GM19238 (cell line): Measurements from ENCODE around the gene KLHL40.
"Not testable (repeated sequence)": the region's sequence is repeated elsewhere in the genome, so short reads cannot be mapped to it uniquely, and the experiment has no call there.

Source experiments
- DNase-seq: peaks from one replicate; pipeline ENCODE4 v3.0.0; 2011; ENCODE audit warnings: low spot score; ENCODE audit not compliant: insufficient read length

Gene KLHL40

DNA sequence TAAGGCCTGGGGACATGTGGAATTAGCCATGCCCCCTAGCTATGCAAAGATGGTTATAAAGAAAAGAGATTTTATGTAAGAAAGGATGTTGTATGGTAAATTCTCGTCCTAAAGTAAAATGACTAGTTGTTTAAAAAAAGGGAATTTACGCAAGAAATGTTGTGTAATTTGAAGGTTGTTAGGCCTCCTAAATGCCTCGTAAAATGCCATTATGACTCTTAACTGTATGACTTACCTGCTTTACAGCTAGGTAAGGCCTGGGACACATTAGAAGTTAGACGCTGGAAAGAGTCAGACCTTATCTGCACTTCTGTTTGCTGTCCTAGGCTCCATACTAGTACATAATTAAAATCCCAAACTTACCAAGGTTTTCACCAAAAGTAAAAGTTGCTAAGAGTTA lies 34.8 kb downstream of the KLHL40 start:
- DNase-seq: no peak

DNA sequence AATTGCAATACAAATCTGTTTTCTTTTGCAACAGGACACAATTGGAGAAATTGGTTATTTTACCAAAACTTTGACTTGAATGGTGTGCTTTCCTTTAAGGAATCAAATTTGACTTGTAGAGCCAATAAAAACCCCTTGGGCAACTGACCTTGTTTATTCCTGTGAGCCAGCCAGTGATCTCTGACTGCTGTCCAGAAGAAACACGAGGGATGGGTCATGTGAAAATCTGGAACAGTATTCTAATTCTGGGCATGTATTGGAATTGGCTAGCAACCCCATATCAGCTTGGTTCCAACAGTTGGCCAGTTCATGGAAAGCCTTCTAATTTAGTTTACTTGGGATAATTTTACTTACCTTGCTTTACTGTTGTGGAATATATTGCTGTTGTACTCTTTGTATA lies 36.4 kb downstream of the KLHL40 start:
- no peak for DNase-seq

DNA sequence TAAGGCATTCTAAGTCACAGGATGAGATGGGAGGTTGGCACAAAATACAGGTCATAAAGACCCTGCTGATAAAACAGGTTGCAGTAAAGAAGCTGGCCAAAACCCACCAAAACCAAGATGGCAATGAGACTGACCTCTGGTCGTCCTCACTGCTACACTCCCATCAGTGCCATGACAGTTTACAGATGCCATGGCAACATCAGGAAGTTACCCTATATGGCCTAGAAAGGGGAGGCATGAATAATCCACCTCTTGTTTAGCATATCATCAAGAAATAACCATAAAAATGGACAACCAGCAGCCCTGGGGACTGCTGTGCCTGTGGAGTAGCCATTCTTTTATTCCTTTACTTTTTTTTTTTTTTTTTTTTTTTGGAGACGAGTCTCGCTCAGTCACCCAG lies 37.1 kb downstream of the KLHL40 start:
- DNase-seq: not testable (repeated sequence)

DNA sequence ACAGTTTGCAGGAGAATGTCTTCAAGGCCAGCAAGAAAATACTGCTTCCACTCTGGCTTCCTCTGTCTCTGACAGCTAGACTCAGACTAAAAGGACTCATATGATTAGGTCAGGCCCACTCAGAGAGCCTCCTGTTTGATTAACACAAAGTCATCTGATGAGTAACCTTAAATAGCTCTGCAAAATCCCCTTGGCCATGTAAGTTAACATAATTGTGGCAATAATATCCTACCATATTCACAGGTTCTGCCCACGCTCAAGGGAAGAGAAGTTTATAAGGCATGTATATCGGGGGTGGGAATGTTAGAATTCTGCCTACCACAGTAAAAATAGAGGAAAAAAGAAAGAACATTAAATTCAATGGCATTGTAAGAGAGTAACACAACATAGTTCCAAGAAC lies 37.9 kb downstream of the KLHL40 start:
- DNase-seq: no peak

DNA sequence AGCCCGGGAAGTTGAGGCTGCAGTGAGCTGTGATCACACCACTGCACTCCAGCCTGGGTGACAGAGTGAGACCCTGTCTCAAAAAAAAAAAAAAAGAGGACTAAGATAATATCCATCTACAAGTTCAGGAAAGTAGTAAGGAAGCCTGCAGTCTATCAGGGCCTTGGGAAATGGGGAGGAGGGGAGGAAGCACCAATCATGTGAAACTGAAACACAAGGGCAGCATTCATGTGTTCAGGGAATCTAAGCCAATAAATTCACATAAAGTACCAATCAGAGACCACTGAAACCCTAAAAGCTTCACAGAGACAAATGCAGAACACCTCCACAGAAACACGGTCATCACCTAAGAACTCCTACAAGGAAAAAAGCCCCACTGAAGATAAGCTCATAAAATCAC lies 40.1 kb downstream of the KLHL40 start:
- DNase-seq: no peak

DNA sequence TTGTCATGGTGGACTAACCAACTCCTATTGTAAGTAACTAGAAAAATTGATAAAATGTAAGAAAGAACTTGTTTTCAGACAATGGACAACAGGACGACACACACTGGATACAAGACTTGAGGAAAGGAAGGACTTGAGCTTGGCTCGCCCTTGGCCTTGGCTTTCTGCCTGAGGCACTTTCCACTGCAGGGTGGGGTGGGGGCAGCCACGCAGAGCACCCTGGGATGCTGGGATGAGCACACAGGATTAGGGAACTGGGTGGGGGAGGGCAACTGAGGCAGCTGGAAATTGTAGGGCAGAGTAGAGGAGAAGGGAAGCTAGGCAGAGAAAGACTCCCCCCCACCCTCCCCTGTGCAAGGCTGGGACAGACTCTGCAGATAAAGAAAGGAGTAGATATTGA lies 42.7 kb downstream of the KLHL40 start:
- no peak for DNase-seq

DNA sequence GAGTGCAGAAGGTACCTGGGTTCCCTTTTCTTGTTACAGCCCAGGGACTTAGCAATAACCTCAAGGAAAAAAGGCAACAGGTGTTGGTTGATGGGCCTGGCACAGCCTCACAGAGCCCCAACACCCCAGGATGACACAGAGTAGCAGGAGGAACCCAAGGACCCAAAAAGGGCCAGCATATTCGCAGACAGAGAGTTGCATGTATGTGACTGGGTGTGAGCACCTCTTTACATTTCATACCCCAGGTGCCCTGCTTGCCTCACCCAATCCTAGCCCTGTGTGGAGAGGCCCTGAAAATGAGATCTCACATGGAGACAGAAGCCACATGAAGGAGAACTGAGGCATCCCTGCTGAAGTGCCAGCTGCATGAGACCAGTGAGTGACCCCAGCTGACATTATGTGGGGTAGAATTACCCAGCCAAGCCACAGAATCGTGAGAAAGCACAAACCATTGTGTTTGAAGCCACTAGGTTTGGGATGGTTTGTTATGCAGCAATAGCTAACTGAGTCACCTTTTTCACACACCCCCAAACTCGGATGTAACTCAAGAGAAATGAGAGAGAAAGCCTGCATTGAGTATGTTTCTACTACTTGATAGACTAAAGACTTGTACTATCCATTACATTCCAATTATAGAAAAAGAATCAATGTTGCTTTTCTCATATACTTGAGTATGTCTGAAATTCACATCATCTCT lies 43.5 kb downstream of the KLHL40 start:
- DNase-seq: no peak

DNA sequence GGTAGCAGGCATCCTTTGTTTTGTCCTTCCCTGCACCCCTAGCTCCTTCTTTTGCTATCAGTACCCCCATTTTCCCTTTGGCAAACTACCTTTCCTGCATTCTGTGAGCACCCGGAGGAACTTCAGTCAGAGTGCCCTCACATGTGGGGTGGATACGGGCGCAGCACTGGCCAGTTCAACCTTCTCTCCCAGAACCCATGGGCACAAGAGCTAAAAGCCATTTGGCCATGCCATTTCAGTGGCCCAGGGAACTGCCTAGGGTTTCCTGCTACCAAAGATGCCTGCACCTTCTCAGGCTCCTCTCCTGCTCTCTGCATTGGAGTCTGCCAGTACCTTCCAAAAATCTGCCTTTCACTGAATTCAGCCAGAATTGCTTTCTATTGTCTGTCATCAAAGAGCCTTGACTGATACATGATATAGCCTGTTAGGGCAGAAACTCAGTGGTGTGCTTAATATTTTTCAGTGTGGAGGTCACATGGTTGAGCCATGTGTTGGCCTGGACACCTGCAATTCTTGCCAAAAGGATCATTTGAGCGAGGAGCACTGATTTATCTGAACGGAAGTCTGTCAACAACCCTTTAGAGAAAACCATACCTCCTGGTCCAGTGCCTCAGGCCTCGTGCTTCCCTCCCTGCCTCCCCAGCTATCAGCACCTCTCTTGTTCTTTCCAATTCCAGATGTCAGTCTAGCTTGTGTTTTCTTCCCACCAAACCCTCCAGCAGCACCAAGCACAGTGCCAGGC lies 44.2 kb downstream of the KLHL40 start:
- no peak for DNase-seq

DNA sequence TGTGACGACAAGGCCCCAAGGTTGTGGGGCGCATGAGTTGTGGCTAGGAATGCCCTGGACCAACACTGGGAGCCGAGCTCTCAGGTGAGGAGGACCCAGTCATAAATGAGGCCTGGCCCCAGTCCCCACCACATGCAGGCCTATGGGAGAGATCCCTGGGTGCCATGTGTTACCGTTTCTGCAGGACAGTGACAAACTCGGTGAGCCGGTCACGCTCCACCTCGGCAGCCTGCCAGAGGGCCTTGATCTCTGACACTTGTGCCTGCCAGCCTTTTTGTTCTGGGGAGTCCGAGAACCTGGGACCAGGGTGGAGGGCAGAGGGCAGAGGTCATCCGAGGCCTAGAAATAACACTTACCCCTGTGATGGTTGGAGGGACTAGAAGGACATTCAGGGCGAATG lies 45.0 kb downstream of the KLHL40 start:
- no peak for DNase-seq

DNA sequence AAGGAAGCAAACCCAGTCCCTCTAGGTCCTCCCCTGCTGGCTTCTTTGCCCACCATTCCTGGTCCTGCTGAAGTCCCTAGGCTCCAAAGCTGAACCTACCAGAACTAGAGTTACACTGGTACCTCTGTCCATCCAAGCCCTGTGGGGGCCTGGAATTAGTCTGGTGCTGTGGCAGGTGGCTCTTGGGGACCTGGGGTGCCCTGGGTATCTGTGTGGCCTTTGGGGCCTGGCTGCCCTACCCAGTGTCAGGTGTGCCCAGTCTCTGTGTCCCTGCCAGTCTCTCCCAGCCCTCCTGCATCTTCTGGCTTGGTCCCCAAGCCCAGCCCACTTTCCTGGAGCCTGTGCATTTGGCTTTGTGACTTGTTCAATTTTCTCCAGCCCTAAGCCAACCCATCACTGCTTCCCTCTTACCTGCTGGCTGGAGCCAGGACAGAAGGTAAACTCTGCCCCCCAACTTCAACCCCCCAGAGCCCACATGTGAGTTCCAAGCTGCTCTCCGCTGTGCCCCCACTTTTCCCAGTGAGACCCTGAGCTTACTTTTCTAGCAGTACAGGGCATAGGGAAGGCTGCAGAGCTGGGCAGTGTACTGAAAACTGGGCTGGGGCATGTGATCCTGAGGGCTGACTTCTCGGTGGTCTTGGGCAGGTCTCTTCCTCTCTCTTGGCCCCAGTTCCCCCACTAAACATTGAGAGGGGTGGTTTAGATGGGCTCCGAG lies 45.5 kb downstream of the KLHL40 start:
- no peak for DNase-seq

DNA sequence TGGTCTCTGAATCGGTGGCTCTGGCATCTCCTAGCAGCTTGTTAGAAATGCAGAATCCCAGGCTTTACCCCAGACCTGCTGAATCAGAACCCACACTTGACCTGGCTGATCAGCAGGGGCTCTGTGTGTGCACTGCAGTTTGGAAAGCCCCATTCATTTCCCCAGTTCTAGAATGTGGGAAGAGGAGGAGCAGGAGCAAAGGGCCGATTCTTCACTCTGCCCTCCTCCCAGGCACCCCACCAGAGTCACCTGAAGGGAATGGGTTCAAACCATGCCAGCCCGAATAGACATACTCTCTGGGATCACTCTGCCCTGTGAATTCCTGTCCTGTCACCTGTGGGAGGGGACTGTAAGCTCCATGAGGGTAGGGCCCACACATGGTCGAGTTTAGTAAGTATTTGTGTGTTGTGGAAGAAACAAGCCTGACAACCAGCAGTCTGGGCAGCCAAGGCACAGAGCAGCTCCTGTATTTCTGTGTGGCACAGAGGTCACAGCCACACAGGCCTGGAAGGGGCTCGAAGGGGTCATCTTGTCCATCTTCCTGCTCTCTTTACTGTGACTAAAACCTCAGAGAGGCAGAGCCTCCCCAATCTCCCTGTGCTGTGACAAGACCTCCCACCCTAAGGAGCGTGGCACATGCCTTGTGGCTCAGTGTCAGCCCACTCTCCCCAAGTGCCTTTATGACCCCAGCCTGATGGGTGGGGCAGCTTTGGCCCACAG lies 46.3 kb downstream of the KLHL40 start:
- DNase-seq: no peak

DNA sequence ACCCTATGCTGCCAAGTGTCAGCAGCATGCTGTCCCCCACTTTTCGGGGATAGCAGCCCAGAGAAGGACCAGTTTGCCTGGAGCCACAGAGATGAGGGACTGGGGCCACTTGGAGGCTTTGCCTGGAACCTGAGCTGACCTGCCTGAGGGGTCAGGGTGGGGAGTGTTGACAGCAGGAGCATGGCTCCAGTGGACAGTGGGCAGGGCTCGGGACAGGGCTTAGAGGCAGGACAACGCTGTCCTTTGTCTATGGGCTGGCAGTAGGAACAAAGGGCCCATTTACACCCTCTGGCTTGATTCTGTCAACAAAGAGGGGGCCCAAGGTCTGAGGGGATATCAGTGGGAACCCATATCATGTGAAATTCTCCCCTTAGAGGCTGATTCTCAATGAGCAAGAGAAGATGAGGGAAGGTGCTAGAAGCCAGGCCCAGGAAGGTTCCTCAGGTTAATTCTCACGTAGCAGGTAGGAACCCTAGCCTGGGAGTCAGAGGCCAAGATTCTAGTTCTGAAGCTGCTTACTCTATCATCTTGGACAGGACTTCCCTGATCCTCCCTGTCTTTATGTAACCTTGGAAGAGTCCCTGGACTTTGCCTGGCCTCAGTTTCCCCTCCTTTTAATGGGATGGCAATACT lies 47.0 kb downstream of the KLHL40 start:
- DNase-seq: no peak

DNA sequence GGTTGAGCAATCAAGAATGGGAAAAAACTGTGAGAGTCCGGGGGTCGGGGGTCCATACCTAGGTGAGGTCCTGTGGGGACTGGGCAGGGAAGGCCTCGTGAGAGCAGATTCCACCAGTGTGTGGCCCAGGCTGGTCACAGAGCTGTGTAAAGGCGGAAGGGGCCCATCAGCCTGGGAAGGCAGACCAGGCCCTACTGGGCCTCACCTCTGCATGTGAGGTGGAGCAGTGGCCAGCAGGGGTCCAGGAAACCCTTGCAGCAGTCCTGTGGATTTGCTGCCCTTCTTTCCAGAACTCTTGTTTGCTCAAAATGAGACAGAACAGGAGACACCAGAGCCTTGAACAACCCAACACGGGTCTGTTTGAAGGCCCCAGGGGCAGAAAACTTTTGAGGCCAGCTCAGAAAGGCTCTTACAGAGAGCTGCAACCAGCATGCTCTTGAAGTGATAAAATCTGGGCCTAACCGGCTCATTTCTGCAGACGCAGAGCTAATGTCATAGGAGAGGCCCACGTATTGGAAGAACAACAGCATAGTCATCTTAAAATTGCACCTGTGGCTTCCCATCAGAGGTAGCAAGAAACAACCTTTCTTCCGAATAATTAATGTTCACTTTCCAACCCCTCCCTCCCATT lies 47.6 kb downstream of the KLHL40 start:
- no peak for DNase-seq

DNA sequence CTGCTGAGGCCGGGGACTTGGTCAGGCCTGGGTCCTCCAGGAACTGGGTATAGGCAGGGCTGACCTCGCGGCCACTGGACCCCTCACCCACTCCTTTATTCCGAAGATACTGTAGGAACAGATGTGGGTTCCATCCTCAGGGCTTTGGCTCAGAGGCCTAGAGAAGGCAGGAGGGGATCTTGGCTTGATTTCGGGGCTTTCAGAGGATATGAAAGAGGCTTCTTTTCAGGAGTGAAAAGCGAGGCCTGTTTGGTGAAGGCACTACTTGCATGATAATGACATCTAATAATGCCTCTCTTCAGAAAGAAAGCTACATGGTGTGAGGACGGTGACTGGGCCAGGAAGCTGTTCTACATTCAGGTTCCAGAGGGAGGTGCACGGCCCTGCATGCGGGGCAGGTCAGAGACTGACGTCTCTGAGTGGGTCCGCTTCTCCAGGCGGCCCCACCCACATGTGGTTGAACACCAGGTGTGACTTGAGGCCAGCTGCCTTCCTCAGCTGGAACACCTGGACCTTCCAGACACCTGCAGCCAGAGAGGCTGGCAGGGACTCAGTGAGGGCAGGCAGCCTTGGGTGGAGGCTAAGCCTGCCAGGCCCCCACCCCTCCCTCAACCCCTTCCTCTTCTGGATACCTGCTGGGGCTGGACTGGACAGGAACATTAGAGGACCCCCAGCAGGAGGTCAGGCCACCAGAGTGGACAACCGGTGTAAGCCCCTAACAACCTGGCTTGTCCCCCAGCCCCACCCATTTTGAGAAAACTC lies 48.3 kb downstream of the KLHL40 start:
- DNase-seq: no peak

DNA sequence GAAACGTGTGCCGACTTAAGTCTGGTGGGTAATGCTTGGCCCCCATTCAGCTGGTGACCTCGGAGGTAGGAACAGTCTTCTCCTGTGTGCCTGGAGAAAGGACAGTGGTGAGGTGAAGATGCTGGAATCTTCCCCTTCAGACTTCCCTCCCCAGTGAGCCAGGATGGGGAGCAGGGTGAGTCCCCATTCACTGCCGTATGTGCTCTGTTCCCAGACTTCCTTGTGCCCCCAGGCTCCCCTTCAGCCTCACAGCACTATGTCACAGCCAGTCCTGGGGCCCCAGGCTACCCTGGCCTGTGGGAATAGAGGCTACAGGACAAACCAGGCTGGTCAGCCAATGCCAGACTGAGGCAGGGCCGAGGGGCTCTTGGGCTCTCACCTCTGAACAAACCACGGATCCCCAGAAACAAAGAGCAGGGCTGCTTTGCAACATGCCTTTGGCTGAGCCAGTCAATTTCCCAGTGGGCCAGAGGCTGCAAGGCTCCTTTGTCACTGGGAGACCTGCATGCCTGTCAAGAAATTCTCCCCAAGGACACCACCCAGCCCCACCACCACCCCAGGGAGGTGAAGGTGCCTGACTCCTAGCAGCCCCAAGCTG lies 49.0 kb downstream of the KLHL40 start:
- no peak for DNase-seq

DNA sequence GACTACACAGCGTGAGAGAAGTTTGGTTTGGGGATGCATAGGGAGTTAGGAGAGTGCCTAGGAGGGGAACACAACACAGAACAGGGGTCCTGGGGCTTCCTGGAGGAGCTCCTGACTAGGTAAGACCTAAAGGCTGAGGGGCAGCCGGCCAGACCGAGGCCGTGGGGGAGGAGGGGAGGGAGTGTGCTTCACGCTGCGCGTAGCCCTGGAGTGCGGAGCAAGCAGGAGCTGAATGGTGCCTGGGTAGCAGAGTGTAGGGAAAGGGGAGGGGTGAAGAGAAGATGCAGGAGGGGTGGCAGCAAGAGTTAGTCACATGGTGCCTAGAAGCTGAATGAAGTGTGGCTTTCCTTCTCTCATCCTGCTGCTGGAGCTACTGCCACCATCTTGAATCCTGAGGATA lies 49.7 kb downstream of the KLHL40 start:
- no peak for DNase-seq

DNA sequence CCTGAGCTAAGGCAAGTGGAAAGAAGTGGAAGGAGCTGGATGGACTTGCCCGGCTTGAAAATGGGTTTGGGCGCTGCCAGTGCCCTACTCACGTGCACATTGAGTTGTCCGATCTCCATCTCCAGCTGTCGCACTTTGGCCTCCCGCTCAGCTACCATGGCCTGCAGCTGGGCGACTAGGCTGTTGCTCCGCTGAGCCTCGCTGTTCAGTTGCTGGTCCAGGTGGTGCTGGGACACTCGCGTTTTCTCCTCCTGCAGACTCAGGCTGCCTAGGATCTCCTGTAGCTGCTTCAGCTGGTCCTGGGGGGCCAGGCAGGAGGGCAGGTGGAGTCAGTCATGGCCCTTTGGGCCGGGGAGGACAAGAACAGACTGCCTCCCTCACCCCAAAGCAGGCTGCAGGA lies 50.3 kb downstream of the KLHL40 start:
- DNase-seq: no peak

DNA sequence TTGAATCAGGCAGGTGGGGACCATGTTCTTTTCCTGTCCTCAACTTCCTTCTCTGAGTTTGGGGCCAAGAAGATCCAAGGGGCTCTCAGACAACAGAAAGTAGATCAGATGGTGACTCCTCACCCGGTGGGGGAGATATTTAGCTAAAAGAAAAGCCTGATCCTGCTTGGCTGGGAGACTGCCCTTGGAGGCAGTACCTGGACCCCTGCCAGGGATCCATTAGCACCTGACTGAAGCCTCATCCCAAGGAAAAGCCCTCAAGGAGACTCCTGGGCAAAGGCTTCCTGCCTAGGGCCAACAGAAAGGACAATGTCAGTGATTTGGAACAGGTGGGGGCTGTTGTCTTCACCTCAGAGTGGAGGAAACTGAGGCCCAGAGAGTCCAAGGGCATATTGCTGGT lies 50.7 kb downstream of the KLHL40 start:
- no peak for DNase-seq

DNA sequence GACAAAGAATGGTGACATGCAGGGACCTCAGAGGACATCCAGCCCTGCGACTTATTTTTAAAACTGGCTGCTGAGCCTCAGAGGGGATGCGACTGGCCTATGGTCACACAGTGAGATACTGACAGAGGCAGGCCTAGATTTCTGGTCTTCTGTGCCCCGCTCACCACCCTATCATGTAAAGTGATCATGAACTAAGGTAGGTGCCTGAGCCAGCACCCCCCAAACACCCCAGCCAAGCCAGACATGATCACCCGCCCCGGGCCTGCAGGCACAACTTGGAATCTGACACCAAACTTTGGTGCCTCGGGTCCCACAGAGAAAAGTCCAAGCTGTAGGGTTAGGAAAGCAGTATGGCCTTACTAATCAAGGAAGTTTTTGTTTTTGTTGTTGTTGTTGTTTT lies 51.2 kb downstream of the KLHL40 start:
- DNase-seq: no peak
